HEK293T (cell line): ENCODE results near the gene ARMC9.

Experiments
- CTCF ChIA-PET: fragments of 350-600 bp; formaldehyde crosslinking; extraction: SDS; loops from one replicate; lab custom pipeline; 2021; ENCODE audit warnings: antibody characterized with exemption, inconsistent platforms; lab: Yijun Ruan, JAX
- POLR2A ChIA-PET: fragments of 350-600 bp; formaldehyde crosslinking; extraction: SDS; loops from one replicate; lab custom pipeline; 2020; ENCODE audit warnings: antibody characterized with exemption, inconsistent platforms; lab: Yijun Ruan, JAX
- DNase-seq: peaks from one replicate; pipeline ENCODE4 v3.0.0; 2012; ENCODE audit warnings: mixed read lengths; ENCODE audit errors: extremely low spot score
- ARNT ChIP-seq: fragments of 450-650 bp; IDR thresholded peaks from 2 replicates; pipeline ENCODE4 v1.6.1; 2017; ENCODE audit warnings: mild to moderate bottlenecking
- BHLHE40 ChIP-seq: fragments of 450-650 bp; IDR thresholded peaks from 2 replicates; pipeline ENCODE4 v1.6.1; 2016; ENCODE audit warnings: mild to moderate bottlenecking, moderate library complexity, borderline replicate concordance
- CTBP1 ChIP-seq: fragments of 450-650 bp; IDR thresholded peaks from 2 replicates; pipeline ENCODE4 v1.6.1; 2016; ENCODE audit warnings: borderline replicate concordance
- ELF4 ChIP-seq: fragments of 450-650 bp; IDR thresholded peaks from 2 replicates; pipeline ENCODE4 v1.6.1; 2017; ENCODE audit warnings: antibody characterized with exemption
- FOXA1 ChIP-seq: fragments of 450-650 bp; IDR thresholded peaks from 2 replicates; pipeline ENCODE4 v1.6.1; 2016; ENCODE audit warnings: mild to moderate bottlenecking
- FOXK2 ChIP-seq: fragments of 450-650 bp; IDR thresholded peaks from 2 replicates; pipeline ENCODE4 v1.6.1; 2016; ENCODE audit warnings: mild to moderate bottlenecking
- FOXM1 ChIP-seq: fragments of 450-650 bp; IDR thresholded peaks from 2 replicates; pipeline ENCODE4 v1.6.1; 2017; ENCODE audit warnings: mild to moderate bottlenecking, borderline replicate concordance
- HDGF ChIP-seq: fragments of 450-650 bp; IDR thresholded peaks from 2 replicates; pipeline ENCODE4 v1.6.1; 2017; ENCODE audit warnings: antibody characterized with exemption, borderline replicate concordance
- L3MBTL2 ChIP-seq: fragments of 450-650 bp; conservative IDR thresholded peaks from 2 replicates; pipeline ENCODE4 v1.6.1; 2016; ENCODE audit warnings: mild to moderate bottlenecking
- LEF1 ChIP-seq: fragments of 450-650 bp; IDR thresholded peaks from 2 replicates; pipeline ENCODE4 v1.6.1; 2017; ENCODE audit warnings: mild to moderate bottlenecking, borderline replicate concordance
- NFRKB ChIP-seq: fragments of 450-650 bp; IDR thresholded peaks from 2 replicates; pipeline ENCODE4 v1.6.1; 2016; ENCODE audit warnings: mild to moderate bottlenecking, moderate library complexity
- PKNOX1 ChIP-seq: fragments of 450-650 bp; IDR thresholded peaks from 2 replicates; pipeline ENCODE4 v1.6.1; 2016
- SP1 ChIP-seq: fragments of 450-650 bp; IDR thresholded peaks from 2 replicates; pipeline ENCODE4 v1.6.1; 2017
- SUZ12 ChIP-seq: fragments of 450-650 bp; IDR thresholded peaks from 2 replicates; pipeline ENCODE4 v1.6.1; 2016; ENCODE audit warnings: mild to moderate bottlenecking
- TARDBP ChIP-seq: fragments of 450-650 bp; IDR thresholded peaks from 2 replicates; pipeline ENCODE4 v1.6.1; 2016
- ZNF384 ChIP-seq: fragments of 450-650 bp; IDR thresholded peaks from 2 replicates; pipeline ENCODE4 v1.6.1; 2016

The ARMC9 gene

GRCh38 chr2:231201475-231201814 lies 3.0 kb downstream of the ARMC9 start:
- ChIA-PET CTCF (no interaction called here), POLR2A (interaction anchor here (0.8 kb wide), 1 partner anchor 144 kb away, joined by 3 read pairs; the partner anchor contains the start of gene PSMD1)
- TF ChIP-seq FOXM1 (no peak), SUZ12 (no peak), NFRKB (no peak)
- DNase-seq, result no peak

DNA sequence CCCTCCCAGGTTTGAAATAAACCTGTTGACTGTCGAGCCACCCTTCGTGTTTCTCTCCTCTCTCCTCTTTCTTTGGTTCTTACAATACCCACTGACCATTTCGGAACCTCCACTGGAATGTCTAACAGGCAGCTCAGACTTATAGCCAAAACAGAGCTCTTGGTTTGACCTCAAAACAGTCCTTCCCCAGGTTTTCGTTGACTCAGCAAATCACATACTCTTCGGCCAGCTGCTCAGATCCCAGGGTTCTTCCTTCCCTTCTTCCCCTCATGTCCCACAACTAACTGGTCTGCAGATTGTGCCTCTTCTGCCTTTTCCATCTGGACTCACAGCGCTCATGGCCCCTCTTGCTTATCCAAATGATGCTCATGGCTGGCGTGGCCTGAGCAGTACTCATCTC lies 4.7 kb downstream of the ARMC9 start:
- ChIA-PET POLR2A (no interaction called here), CTCF (no interaction called here)
- no peak for DNase-seq
- TF ChIP-seq LEF1 (no peak), ZNF384 (no peak), TARDBP (no peak), ELF4 (no peak), CTBP1 (no peak), ARNT (no peak), PKNOX1 (no peak), FOXA1 (no peak), FOXM1 (no peak), BHLHE40 (no peak), HDGF (no peak)

DNA sequence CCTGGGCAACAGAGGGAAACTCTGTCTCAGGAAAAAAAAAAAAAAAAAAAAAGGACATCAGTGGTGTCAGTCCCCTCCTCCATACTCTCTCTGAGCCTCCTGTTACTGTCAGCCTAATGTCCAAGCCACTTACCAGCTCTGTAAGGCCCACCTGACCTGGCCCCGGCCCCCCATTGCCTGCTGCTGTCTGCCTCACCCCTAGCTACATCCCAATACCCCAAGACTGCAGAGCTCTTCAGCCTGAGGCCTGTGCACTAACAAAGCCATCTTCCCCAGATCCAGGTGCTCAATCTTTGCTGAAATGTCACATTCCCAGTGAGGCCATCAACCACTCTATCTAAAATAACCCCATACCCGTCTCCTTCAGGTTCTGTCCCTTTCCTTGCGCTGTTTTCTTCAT lies 5.7 kb downstream of the ARMC9 start:
- DNase-seq, result no peak
- CTCF ChIA-PET, result no interaction called here
- TF ChIP-seq ELF4 (no peak), PKNOX1 (no peak), ZNF384 (no peak)
- POLR2A ChIA-PET, result no interaction called here

- TF ChIP-seq FOXK2 (no peak), NFRKB (no peak), ELF4 (no peak), L3MBTL2 (no peak), FOXA1 (no peak), SP1 (no peak), BHLHE40 (no peak), CTBP1 (no peak), ARNT (no peak), HDGF (no peak), LEF1 (no peak), SUZ12 (no peak), TARDBP (no peak), PKNOX1 (no peak), ZNF384 (no peak), FOXM1 (no peak)
- DNase-seq, result no peak
- POLR2A ChIA-PET, result no interaction called here
- CTCF ChIA-PET, result no interaction called here
These were observed 6.2 kb downstream of the ARMC9 start for GRCh38 chr2:231204581-231204980.

GRCh38 chr2:231207734-231208133 lies 9.3 kb downstream of the ARMC9 start:
- TF ChIP-seq ELF4 (no peak), CTBP1 (no peak), ZNF384 (no peak), LEF1 (no peak), HDGF (no peak), PKNOX1 (no peak), BHLHE40 (no peak)
- no peak for DNase-seq
- ChIA-PET CTCF (no interaction called here), POLR2A (no interaction called here)

- CTCF ChIA-PET, result no interaction called here
These were observed 12.4 kb downstream of the ARMC9 start for GRCh38 chr2:231210782-231211181.

More at GRCh38 chr2:231210782-231211181, 12.4 kb downstream of the ARMC9 start:
- no peak for DNase-seq
- POLR2A ChIA-PET, result interaction anchor here (1.0 kb wide), 1 partner anchor 253 kb away, joined by 3 read pairs; the partner anchor contains the start of gene NCL
- TF ChIP-seq L3MBTL2, result no peak
- TF ChIP-seq ARNT, result no peak
- TF ChIP-seq SP1, result no peak
- TF ChIP-seq ELF4, result no peak
- TF ChIP-seq PKNOX1, result no peak
- no peak for TF ChIP-seq BHLHE40
- no peak for TF ChIP-seq SUZ12
- no peak for TF ChIP-seq FOXA1
- no peak for TF ChIP-seq FOXK2
- no peak for TF ChIP-seq TARDBP
- TF ChIP-seq LEF1, result no peak
- no peak for TF ChIP-seq HDGF
- TF ChIP-seq FOXM1, result no peak
